Heart right ventricle (tissue), 16 donors: ENCODE data around the gene MRPL1. TPM values are rescaled to one million over a fixed set of nuclear protein-coding genes. Genes with fewer than 3 reads are reported as not detected.

Source experiments
- ATAC-seq, 8 donors: fragments of 200-7000 bp; cut with Tn5 transposase; one replicate each; pipeline ENCODE4 v1.9.1; 2020; ENCODE audit warnings: mild to moderate bottlenecking in 8 of 8, moderate library complexity in 8 of 8, moderate number of reproducible peaks in 1 of 8
- DNase-seq, 2 donors: peaks; one replicate each; pipeline ENCODE4 v3.0.0-alpha.2; 2020
- H3K27ac ChIP-seq, 10 donors: fragments of 200-600 bp; sonication (generic) in 2 of 10; one replicate each; pipeline versions ENCODE4 v1.5.0 to v1.8.0; 2020 to 2022; ENCODE audit warnings: mild to moderate bottlenecking in 3 of 10
- H3K27me3 ChIP-seq, 7 donors: fragments of 200-600 bp; one replicate each; pipeline ENCODE4 v1.8.0; 2021 to 2022; ENCODE audit warnings: mild to moderate bottlenecking in 2 of 7
- H3K36me3 ChIP-seq, 9 donors: fragments of 200-600 bp; sonication (generic) in 1 of 9; one replicate each; pipeline versions ENCODE4 v1.5.0 to v1.8.0; 2020 to 2022; ENCODE audit warnings: mild to moderate bottlenecking in 2 of 9
- H3K4me1 ChIP-seq, 9 donors: fragments of 200-600 bp; sonication (generic) in 1 of 9; one replicate each; pipeline versions ENCODE4 v1.5.0 to v1.8.0; 2020 to 2022; ENCODE audit warnings: mild to moderate bottlenecking in 4 of 9
- H3K4me3 ChIP-seq, 10 donors: fragments of 200-600 bp; sonication (generic) in 2 of 10; one replicate each; pipeline versions ENCODE4 v1.5.0 to v1.8.0; 2020 to 2022; ENCODE audit warnings: mild to moderate bottlenecking in 7 of 10, moderate library complexity in 2 of 10
- H3K9me3 ChIP-seq, 11 donors: fragments of 200-600 bp in 10 of 11; sonication (generic) in 2 of 11; one replicate each; pipeline versions ENCODE4 v1.5.0 to v1.8.0; 2013 to 2022; ENCODE audit warnings: mild to moderate bottlenecking in 2 of 11, control low read depth in 1 of 11, moderate library complexity in 1 of 11
- CTCF ChIP-seq, 9 donors: fragments of 200-600 bp; sonication (generic) in 2 of 9; IDR thresholded peaks; one replicate each; pipeline versions ENCODE4 v1.5.0 to v1.8.0; 2021 to 2022; ENCODE audit warnings: antibody characterized with exemption in 9 of 9, mild to moderate bottlenecking in 5 of 9, moderate library complexity in 1 of 9
- WGBS, 2 donors: extraction: QIAGEN DNeasy Blood & Tissue Kit; methylation state at CpG; one replicate each; pipeline ENCODE4 v1.1.7; 2013; ENCODE audit warnings: inconsistent platforms in 1 of 2; 5-methylcytosine and 5-hydroxymethylcytosine counted together
- intact Hi-C, 10 donors: fragments of 100-400 bp; cut with DNase I; formaldehyde crosslinking; loops; one replicate each; pipeline versions ENCODE4 v1.11.1 to v1.14.2; 2022
- polyA plus RNA-seq, 2 donors: library from polyadenylated mRNA; stranded (reverse); fragments of 200-250 nt; gene quantifications; one replicate each; pipeline ENCODE4 v1.2.3, GENCODE V29; 2013
- total RNA-seq, 10 donors: library from RNA; stranded (reverse); fragmentation: NEBNext Ultra II Directional in 3 of 10; extraction: Animal tissue kit (Norgen Biotek cat#: 25700) in 3 of 10; gene quantifications; one replicate each; pipeline versions ENCODE4 v1.2.1 to v1.2.4, GENCODE V29; 2021 to 2023
- donor health status: Arrhythmogenic right ventricular cardiomyopathy.
- donor health status: ischemic (EF 13 %, LVEDD 7.1; RV severe dilation, severe dysfunction).
- donor health status: healthy with polysubstance abuse.
- donor health status: DM: no; HTN: yes; CAD: no.
- donor health status: DM: no; HTN: no; CAD: no.
- donor health status: ischemic (EF 25% LVEDD 6.9; RV normal size, moderate dysfunction).
- donor health status: ischemic (EF 25% LVEDD 5.7; RV mildly dilated, moderate dysfunction).
- donor health status: healthy.
- donor health status: DM: yes; HTN: yes; CAD: no.
- donor health status: Ischemic cardiomyopathy.
- donor health status: ischemic (EF 35%, LVEDD 5.7; RV mildly dilated, moderate dysfunction).
- donor health status: nonischemic (EF 11% LVEDD 7.7; RV severe dilation, severe dysfunction).
- donor health status: DM: yes; HTN: yes; CAD: no.
- donor health status: PGD.
- donor health status: ischemic (EF 29% LVEDD 5.4; RV normal size, mild dysfunction).
- donor health status: nonischemic (EF 23%, LVEDD 6.1; RV moderate dilation, normal function).

MRPL1 gene
- total and polyA plus RNA-seq, 12 donors: 29.1 to 57.6 (median 45.8) TPM

DNA sequence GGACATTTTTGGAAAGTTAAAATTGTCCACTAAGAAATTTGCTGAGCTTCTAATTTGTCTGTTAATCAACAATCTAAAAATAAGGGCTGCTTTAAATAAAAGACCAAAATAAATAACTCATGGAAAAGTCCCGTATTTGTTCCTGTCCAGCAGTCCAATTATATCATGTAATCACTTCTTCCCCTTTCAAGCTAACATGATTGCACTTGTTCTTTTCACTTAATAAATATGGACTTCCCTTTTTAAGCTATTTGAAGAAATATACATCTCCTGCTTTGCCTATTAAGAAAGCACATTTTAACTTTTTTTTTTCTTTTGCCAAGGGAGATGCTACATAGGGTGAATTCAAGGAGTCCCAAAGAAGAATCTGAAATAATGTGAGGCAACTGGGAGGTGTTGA lies 138.9 kb downstream of the MRPL1 start:
- intact Hi-C loops: no loop called here
- Histone ChIP-seq H3K4me3 (no peak overlapping the region), H3K27me3 (no peaks in the 10 kb centered on the region), H3K9me3 (no peaks in the 10 kb centered on the region), H3K36me3 (no peaks in the 10 kb centered on the region), H3K27ac (no peak overlapping the region), H3K4me1 (no peaks in the 10 kb centered on the region)
- DNase-seq: no peak
- ATAC-seq: no peak
- TF ChIP-seq CTCF (IDR thresholded peaks at IDR 0.05): no peak
- WGBS, 2 donors: 37 to 59% methylated on average over 1 of the region's 1 CpG

DNA sequence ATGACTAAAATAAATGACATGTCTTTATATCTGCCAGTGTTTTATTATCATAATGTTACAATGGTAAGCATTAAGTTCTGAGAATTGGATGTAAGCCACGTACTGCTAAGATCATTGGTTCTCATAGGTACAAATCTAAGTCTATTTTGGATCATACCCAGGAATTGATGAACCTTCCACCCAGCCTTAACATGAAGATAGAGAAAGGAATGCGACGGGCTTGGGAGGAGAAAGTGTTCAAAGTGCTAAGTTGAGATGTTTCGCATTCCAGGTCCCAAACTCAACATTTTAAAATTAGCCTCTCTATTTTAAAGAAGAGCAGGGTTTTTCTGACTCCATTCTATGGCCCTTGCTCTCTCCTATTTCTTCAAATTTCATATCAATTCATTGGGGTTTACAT lies 139.6 kb downstream of the MRPL1 start:
- no peak overlapping the region for H3K27ac ChIP-seq
- TF ChIP-seq CTCF (IDR thresholded peaks at IDR 0.05): no peak
- H3K4me3 ChIP-seq: no peak overlapping the region
- H3K27me3 ChIP-seq: no peaks in the 10 kb centered on the region
- DNase-seq (no peak), ATAC-seq (no peak)
- 49 to 53% methylated on average over 4 of the region's 4 CpGs for WGBS, 2 donors
- H3K4me1 ChIP-seq: no peaks in the 10 kb centered on the region
- intact Hi-C loops: no loop called here
- no peaks in the 10 kb centered on the region for H3K36me3 ChIP-seq
- H3K9me3 ChIP-seq: no peaks in the 10 kb centered on the region

Other genes starting within 250 kb of the MRPL1 start
- 10 to 100 TPM; 13.8 to 32.2 (median 23.4) TPM for gene CNOT6L, start 43.5 kb upstream of the MRPL1 start, total RNA-seq
- gene CNOT6L, start 43.5 kb upstream of the MRPL1 start, polyA plus RNA-seq: 1 to 10 TPM; 3.2 to 3.5 TPM
- gene FRAS1, start 194.5 kb downstream of the MRPL1 start, total RNA-seq: 1 to 10 TPM; 1.3 to 6.2 (median 3.3) TPM
- gene FRAS1, start 194.5 kb downstream of the MRPL1 start, polyA plus RNA-seq: 1 to 10 TPM in 1 of 2 donors, under 1 TPM in 1; 0.93 to 1.5 TPM